OCI-LY7 (cell line): ENCODE results near the gene LRRK1. TPM values are rescaled to one million over a fixed set of nuclear protein-coding genes. Genes with fewer than 3 reads are reported as not detected.

Experiments used
- BruUV-seq: library from RNA; stranded (reverse); fragments of 400-500 nt; replicated peaks from 2 replicates; lab custom pipeline; 2021; lab: Mats Ljungman, UMichigan
- CTCF ChIA-PET: fragments of 300-600 bp; sonication (Branson Sonifier 250); formaldehyde crosslinking; loops from one replicate; lab custom pipeline; 2022; ENCODE audit warnings: antibody characterized with exemption; ENCODE audit not compliant: unreplicated experiment; lab: Charles Lee
- POLR2A ChIA-PET: fragments of 300-600 bp; sonication (Branson Sonifier 250); formaldehyde crosslinking; loops from one replicate; lab custom pipeline; 2022; ENCODE audit warnings: antibody characterized with exemption; lab: Charles Lee
- DNase-seq: peaks from one replicate; pipeline ENCODE4 v3.0.0-alpha.2; 2015; ENCODE audit warnings: low spot score
- H2AFZ ChIP-seq: fragments of 200-600 bp; sonication (generic), shearing (Covaris generic); 2 replicates; pipeline ENCODE4 v1.6.1; 2014; ENCODE audit warnings: mild to moderate bottlenecking, antibody characterized with exemption, low read length, moderate library complexity
- H3K27ac ChIP-seq: fragments of 200-600 bp; sonication (generic); 2 replicates; pipeline ENCODE4 v1.5.1; 2014; ENCODE audit warnings: mixed run types, low read depth, mild to moderate bottlenecking, moderate library complexity, low read length, inconsistent platforms; ENCODE audit not compliant: poor library complexity, severe bottlenecking
- H3K36me3 ChIP-seq: fragments of 200-600 bp; sonication (generic); 2 replicates; pipeline ENCODE4 v1.6.1; 2014; ENCODE audit warnings: mild to moderate bottlenecking, antibody characterized with exemption, low read length, moderate library complexity, mixed read lengths; ENCODE audit not compliant: insufficient read depth
- H3K4me1 ChIP-seq: fragments of 200-600 bp; sonication (generic); 2 replicates; pipeline ENCODE4 v1.5.1; 2014; ENCODE audit warnings: mild to moderate bottlenecking, low read length; ENCODE audit not compliant: insufficient read depth, poor library complexity, severe bottlenecking
- H3K4me2 ChIP-seq: fragments of 200-600 bp; sonication (generic); 2 replicates; pipeline ENCODE4 v1.6.1; 2014; ENCODE audit warnings: mild to moderate bottlenecking, low read length
- H3K4me3 ChIP-seq: fragments of 200-600 bp; sonication (generic); 2 replicates; pipeline ENCODE4 v1.5.1; 2014; ENCODE audit warnings: mild to moderate bottlenecking, low read depth, low read length; ENCODE audit not compliant: poor library complexity, severe bottlenecking
- H3K79me2 ChIP-seq: fragments of 200-600 bp; sonication (generic); 2 replicates; pipeline ENCODE4 v1.6.1; 2016; ENCODE audit warnings: low read depth, mild to moderate bottlenecking, low read length, moderate library complexity, mixed read lengths; ENCODE audit not compliant: insufficient read depth
- H3K9me2 ChIP-seq: fragments of 200-600 bp; sonication (generic); 2 replicates; pipeline ENCODE4 v1.6.1; 2016; ENCODE audit warnings: mild to moderate bottlenecking, low read length, mixed read lengths; ENCODE audit not compliant: insufficient read depth
- H3K9me3 ChIP-seq: fragments of 200-600 bp; sonication (generic); 2 replicates; pipeline ENCODE4 v1.6.1; 2014; ENCODE audit warnings: mild to moderate bottlenecking, mixed run types, low read length, mixed read lengths
- H4K20me1 ChIP-seq: fragments of 200-600 bp; sonication (generic); 2 replicates; pipeline ENCODE4 v1.6.1; 2014; ENCODE audit warnings: mild to moderate bottlenecking, antibody characterized with exemption, low read length, moderate library complexity, mixed read lengths; ENCODE audit not compliant: insufficient read depth
- EZH2phosphoT487 ChIP-seq: fragments of 200-600 bp; sonication (generic); IDR thresholded peaks from 2 replicates; pipeline ENCODE4 v1.6.1; 2018; ENCODE audit warnings: low read depth, borderline replicate concordance, mild to moderate bottlenecking, mixed run types, antibody characterized with exemption, low read length, moderate library complexity, mixed read lengths
- intact Hi-C: fragments of 100-400 bp; cut with micrococcal nuclease; formaldehyde crosslinking; loops from one replicate; pipeline ENCODE4 v1.10.0; 2022; ENCODE audit not compliant: unreplicated experiment
- total RNA-seq, 2 experiments: library from RNA; depleted of rRNA in 1 of 2; stranded (reverse); fragments of >200 nt in 1 of 2; shearing (Covaris generic) in 1 of 2; gene quantifications; 2 replicates each; pipeline ENCODE4 v1.2.3, GENCODE V29; 2014 to 2022
- TF ChIP-seq, protein P1 (sequence below): fragments of 200-600 bp; sonication (generic); conservative IDR thresholded peaks from 2 replicates; pipeline ENCODE4 v1.5.1; 2014; ENCODE audit warnings: mild to moderate bottlenecking, antibody characterized with exemption, low read length, moderate library complexity, mixed read lengths

Gene LRRK1
- total RNA-seq, 2 experiments from 2014 or later, result 92.3 to 233 TPM

DNA sequence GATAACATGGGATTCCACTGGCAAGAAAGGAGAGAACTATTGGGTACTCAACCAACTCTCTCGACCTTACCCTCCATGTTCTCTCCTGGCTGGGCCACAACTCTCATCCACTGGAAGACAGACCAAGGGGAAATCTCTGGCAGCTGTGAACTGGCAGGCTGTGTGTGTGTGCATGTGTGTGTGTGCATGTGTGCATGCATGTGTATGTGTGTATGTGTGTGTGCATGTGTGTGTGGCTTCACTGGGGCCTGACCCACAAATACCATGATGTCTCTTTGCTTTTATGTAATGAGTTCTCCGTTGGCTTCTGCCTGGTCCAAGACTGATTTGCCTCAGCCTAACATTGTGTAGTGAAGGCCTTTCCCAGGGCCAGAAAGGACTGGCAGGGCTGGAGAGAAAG lies 43.7 kb upstream of the LRRK1 start:
- DNase-seq, result no peak
- Histone ChIP-seq H3K4me2 (no peak overlapping the region), H3K4me1 (no peaks in the 10 kb centered on the region), H3K79me2 (no peaks in the 10 kb centered on the region), H3K9me2 (no peaks in the 10 kb centered on the region), H3K27ac (no peak overlapping the region), H3K9me3 (no peaks in the 10 kb centered on the region), H4K20me1 (no peaks in the 10 kb centered on the region), H2AFZ (no peak overlapping the region), H3K36me3 (no peaks in the 10 kb centered on the region), H3K4me3 (no peak overlapping the region)
- POLR2A ChIA-PET, result no interaction called here
- TF ChIP-seq, protein P1, sequence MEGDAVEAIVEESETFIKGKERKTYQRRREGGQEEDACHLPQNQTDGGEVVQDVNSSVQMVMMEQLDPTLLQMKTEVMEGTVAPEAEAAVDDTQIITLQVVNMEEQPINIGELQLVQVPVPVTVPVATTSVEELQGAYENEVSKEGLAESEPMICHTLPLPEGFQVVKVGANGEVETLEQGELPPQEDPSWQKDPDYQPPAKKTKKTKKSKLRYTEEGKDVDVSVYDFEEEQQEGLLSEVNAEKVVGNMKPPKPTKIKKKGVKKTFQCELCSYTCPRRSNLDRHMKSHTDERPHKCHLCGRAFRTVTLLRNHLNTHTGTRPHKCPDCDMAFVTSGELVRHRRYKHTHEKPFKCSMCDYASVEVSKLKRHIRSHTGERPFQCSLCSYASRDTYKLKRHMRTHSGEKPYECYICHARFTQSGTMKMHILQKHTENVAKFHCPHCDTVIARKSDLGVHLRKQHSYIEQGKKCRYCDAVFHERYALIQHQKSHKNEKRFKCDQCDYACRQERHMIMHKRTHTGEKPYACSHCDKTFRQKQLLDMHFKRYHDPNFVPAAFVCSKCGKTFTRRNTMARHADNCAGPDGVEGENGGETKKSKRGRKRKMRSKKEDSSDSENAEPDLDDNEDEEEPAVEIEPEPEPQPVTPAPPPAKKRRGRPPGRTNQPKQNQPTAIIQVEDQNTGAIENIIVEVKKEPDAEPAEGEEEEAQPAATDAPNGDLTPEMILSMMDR, result no peak
- no peak for TF ChIP-seq EZH2phosphoT487
- BruUV-seq, result no TSS peak
- CTCF ChIA-PET, result no interaction called here
- intact Hi-C loops, result no loop called here

DNA sequence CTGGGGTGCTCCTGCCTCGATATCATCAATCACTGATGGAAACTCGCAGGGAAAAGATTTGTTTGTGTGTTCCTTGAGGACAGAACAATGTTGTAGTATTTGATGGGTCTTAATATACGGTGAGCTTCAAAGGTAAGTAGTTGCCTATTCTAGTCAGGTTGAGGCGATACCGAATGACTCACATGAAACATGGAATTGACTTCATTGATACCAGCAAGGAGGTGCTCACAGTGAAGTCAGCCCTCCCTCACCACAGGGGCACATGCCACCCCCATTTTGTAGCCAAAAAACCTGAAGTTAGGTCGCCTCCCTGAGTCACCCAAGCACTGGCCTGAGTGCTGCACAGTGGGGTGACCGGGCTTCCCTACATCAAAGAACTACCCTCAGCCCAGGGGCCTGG lies 43.2 kb upstream of the LRRK1 start:
- Histone ChIP-seq H2AFZ (no peak overlapping the region), H3K27ac (no peak overlapping the region), H3K4me1 (no peaks in the 10 kb centered on the region), H3K4me3 (no peak overlapping the region), H3K4me2 (no peak overlapping the region), H3K9me2 (no peaks in the 10 kb centered on the region), H3K79me2 (no peaks in the 10 kb centered on the region), H3K36me3 (no peaks in the 10 kb centered on the region), H4K20me1 (no peaks in the 10 kb centered on the region), H3K9me3 (no peaks in the 10 kb centered on the region)
- DNase-seq, result no peak
- TF ChIP-seq, protein P1, result no peak
- no peak for TF ChIP-seq EZH2phosphoT487
- intact Hi-C loops, result no loop called here
- POLR2A ChIA-PET, result no interaction called here
- CTCF ChIA-PET, result no interaction called here
- no TSS peak for BruUV-seq

DNA sequence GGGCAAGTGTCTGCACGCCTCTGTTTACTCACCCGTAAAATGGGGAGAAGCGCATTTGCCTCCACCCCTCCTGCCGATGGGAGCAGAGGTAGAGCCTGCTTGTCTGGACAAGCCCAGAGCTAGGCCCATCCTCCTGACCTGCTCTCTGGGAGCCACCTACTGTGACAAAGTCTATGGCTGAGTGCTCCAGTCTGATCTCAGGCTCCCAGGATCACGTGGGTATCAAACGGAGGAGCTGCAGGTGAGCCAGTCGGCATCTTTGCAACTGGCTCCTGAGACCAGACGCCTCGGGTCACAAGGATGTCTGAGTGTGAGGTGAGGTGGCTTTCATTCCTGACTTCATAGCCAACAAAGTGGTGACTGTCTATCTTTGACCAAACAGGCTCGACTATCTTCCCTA lies 41.6 kb upstream of the LRRK1 start:
- H3K36me3 ChIP-seq, result no peaks in the 10 kb centered on the region
- no peak for DNase-seq
- H3K9me2 ChIP-seq, result no peaks in the 10 kb centered on the region
- H3K27ac ChIP-seq, result no peak overlapping the region
- H3K4me2 ChIP-seq, result no peak overlapping the region
- H3K9me3 ChIP-seq, result no peaks in the 10 kb centered on the region
- ChIA-PET POLR2A (interaction anchor here (0.7 kb wide), 1 partner anchor 125 kb away, joined by 3 read pairs; no protein-coding TSS in a partner anchor), CTCF (no interaction called here)
- TF ChIP-seq, protein P1, result no peak
- TF ChIP-seq EZH2phosphoT487, result no peak
- H2AFZ ChIP-seq, result no peak overlapping the region
- intact Hi-C loops, result no loop called here
- no peaks in the 10 kb centered on the region for H3K79me2 ChIP-seq
- H4K20me1 ChIP-seq, result no peaks in the 10 kb centered on the region
- no peaks in the 10 kb centered on the region for H3K4me1 ChIP-seq
- no TSS peak for BruUV-seq
- no peak overlapping the region for H3K4me3 ChIP-seq
